GM19397 (cell line): ENCODE measurements around the gene CEP57L1.
"Not testable (repeated sequence)": the region's sequence is repeated elsewhere in the genome, so short reads cannot be mapped to it uniquely, and the experiment has no call there.

Source experiments
- ATAC-seq: cut with Tn5 transposase; IDR thresholded peaks from one replicate; pipeline ENCODE4 v1.9.1; 2021; ENCODE audit warnings: mild to moderate bottlenecking, moderate library complexity; ENCODE audit not compliant: unreplicated experiment

CEP57L1 gene

DNA sequence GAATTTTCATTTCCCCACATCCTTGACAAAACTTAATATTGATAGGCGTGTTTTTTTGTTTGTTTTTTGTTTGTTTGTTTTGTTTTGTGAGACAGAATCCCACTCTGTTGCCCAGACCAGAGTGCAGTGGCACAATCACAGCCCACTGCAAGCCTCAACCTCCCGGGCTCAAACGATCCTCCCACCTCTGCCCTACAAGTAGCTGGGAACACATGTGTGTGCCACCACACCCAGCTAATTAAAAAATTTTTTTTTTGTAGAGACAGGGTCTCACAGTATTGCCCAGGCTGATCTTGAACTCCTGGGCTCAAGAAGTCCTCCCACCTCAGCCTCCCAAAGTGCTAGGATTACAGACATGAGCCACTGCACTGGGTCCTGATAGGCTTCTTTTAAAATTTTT is 9.2 kb downstream of the CEP57L1 start:
- no peak for ATAC-seq

DNA sequence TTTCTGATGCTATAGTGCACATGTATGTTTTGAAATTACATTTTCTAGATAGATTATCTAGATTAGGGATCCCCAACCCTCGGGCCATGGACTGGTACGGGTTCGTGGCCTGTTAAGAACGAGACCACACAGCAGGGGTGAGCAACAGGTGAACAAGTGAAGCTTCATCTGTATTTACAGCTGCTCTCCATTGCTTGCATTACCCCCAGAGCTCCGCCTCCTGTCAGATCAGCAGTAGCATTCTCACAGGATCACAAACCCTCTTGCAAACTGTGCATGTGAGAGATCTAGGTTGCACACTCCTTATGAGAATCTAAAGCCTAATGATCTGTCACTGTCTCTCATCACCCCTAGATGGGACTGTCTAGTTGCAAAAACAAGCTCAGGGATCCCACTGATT is 10.4 kb downstream of the CEP57L1 start:
- ATAC-seq = no peak

- ATAC-seq = not testable (repeated sequence)
Observed at GRCh38 chr6:109109663-109110062, 14.4 kb downstream of the CEP57L1 start.

DNA sequence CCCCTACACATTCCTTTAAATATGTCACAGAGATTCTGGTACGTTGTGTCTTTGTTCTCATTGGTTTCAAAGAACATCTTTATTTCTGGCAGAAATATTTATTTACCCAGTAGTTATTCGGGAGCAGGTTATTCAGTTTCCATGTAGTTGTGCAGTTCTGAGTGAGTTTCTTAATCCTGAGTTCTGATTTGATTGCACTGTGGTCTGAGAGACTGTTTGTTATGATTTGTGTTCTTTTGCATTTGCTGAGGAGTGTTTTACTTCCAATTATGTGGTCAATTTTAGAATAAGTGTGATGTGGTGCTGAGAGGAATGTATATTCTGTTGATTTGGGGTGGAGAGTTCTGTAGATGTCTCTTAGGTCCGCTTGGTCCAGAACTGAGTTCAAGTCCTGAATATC is 17.4 kb downstream of the CEP57L1 start:
- not testable (repeated sequence) for ATAC-seq

DNA sequence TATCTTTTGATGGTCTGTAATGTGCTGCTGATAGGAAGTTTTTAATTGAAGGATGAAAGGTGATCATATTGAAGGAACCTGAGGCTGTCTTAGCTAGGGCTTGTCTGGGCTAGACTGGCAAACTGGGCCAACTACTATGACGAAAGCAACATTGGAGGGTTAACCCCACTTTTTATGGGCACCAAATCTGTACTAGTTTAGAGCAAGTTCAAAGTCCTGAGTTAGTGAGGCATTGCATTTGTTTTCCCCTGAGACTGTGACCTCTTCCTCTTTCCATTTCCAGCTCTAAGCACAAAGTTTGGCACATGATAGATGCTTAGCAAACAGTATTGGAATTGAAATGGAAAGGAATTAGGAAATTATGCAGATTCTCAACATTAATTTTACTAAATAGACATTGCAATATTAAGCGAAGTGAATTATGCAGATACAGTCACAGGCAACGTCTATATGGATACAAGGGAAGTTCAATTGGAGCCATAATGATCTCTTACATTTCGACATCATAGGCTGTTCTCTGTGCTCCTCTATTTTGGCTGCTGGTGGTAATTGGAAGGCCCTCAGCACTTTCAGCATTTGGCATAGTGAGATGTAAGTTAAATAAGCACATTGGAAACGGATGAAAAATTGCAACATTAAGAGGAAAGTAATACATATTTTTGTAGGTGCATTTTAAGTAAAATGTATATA is 22.2 kb downstream of the CEP57L1 start:
- ATAC-seq = peak; percentile 68

DNA sequence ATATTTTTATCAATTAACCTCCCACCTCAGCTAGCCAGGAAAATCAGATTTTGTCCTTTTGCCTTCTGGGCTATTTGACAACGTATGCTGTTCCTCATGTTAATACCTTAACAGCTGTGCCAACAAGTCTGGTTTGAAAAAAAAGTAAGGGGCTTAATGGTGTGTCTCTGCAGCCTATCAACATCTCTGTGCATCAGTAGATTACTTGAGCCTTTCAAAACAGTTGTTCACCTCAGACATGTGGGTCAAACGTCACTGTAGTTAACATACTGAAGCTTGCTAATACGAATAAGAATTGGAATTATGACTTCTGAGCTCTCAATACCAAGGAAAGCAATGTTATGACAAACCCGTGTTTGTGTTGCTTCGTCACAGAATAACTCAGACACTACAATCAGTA is 23.0 kb downstream of the CEP57L1 start:
- no peak for ATAC-seq

DNA sequence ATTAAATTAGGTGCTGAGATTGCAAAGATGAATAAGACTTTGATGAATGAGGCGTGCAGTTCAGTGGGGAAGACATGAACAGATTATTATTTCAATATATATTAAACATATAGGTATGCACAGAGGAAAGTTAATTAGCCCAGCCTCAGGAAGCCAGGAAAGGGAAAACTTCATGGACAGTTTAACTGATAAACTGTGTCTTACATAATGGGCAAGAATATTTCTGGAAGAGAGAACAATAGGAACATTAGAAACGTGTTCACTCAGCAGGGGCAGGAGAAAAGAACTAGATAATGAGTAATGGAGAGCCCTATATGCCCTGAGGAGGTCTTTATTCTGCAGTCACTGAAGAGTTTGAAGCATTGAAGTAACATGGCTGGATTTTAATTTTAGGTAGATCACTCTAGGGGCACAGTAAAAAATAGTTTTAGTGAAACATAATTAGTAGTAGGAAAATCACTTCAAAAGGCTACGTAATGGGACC is 23.6 kb downstream of the CEP57L1 start:
- no peak for ATAC-seq

GRCh38 chr6:109121411-109121810 is 26.1 kb downstream of the CEP57L1 start:
- no peak for ATAC-seq

DNA sequence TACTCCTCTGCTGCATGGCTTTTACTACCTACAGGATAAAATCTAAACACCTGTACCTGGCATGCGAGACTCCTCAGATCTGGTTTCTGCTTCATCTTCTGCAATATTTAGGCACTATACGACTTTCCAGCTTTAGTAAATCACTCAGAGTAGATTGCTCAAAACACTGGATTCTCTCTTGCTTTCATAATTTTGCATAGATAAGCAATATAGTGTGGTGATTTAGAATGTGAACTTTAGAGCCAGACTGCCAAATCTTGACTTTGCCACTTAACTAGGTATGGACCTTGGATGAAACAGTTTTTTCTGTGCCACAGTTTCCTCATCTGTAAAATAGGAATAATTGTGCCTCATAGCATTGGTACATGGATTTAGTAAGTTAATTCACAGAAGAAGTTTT is 28.9 kb downstream of the CEP57L1 start:
- no peak for ATAC-seq

DNA sequence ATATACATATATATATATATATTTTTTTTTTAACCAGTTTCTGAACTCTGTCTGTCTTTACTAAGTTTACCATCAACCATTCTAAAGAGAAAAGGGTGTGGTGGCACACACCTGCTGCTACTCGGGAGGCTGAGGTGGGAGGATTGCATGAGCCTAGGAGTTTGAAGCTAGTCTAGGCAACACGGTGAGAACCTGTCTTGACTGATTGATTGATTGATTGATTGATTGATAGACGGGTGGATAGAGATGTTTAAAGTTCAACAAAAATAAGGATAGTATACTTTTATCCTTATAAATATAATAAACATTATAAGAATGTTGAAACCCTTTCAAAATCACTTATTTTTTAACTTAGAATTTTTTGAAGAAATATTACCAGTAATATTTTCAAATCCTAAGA is 30.2 kb downstream of the CEP57L1 start:
- ATAC-seq = no peak

GRCh38 chr6:109130065-109130464 is 34.8 kb downstream of the CEP57L1 start:
- ATAC-seq = no peak

GRCh38 chr6:109135600-109135999 is 40.3 kb downstream of the CEP57L1 start:
- ATAC-seq = not testable (repeated sequence)

DNA sequence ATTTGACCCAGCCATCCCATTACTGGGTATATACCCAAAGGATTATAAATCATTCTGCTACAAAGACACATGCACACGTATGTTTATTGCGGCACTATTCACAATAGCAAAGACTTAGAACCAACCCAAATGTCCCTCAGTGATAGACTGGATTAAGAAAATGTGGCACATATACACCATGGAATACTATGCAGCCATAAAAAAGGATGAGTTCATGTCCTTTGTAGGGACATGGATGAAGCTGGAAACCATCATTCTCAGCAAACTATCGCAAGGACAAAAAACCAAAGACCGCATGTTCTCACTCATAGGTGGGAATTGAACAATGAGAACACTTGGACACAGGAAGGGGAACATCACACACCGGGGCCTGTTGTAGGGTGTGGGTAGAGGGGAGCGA is 40.7 kb downstream of the CEP57L1 start:
- not testable (repeated sequence) for ATAC-seq

DNA sequence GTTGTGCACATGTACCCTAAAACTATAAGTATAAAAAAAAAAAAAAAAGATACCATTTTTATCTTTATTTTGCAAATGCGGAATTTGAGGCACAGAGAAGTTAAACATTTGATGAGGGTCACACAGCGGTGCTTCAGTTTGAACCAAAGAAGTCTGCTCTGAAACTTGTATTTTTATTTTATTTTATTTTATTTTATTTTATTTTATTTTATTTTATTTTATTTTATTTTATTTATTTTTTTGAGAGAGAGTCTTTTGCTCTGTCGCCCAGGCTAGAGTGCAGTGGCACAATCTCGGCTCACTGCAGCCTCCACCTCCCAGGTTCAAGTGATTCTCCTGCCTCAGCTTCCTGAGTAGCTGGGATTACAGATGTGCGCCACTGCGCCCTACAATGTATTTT is 41.2 kb downstream of the CEP57L1 start:
- not testable (repeated sequence) for ATAC-seq

GRCh38 chr6:109139109-109139508 is 43.8 kb downstream of the CEP57L1 start:
- no peak for ATAC-seq

- not testable (repeated sequence) for ATAC-seq
Observed at GRCh38 chr6:109142067-109142466, 46.8 kb downstream of the CEP57L1 start.

GRCh38 chr6:109143191-109143590 is 47.9 kb downstream of the CEP57L1 start:
- ATAC-seq = no peak

GRCh38 chr6:109148251-109148650 is 52.9 kb downstream of the CEP57L1 start:
- ATAC-seq = not testable (repeated sequence)

- not testable (repeated sequence) for ATAC-seq
Observed at GRCh38 chr6:109148716-109149115, 53.4 kb downstream of the CEP57L1 start.

- no peak for ATAC-seq
Observed at GRCh38 chr6:109153752-109154151, 58.4 kb downstream of the CEP57L1 start.

DNA sequence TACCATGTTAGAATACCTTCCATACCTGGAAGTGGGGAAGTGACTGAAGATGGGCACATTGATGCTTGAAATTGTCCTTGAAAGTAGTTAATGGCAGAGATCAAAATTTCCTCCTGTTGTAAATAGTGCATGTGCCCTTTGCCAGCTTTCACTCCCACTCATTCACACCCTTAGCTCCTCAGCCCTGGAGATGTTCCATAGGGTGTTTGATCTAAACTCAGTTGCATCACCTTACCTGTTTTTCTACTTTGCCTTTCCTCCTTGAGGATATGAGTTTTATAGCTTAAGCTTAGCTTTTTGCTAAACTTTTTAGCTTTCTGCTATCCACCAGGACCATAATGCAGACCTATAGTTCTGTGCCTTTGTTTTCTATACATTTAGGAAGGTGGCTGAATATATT is 69.0 kb downstream of the CEP57L1 start:
- no peak for ATAC-seq

DNA sequence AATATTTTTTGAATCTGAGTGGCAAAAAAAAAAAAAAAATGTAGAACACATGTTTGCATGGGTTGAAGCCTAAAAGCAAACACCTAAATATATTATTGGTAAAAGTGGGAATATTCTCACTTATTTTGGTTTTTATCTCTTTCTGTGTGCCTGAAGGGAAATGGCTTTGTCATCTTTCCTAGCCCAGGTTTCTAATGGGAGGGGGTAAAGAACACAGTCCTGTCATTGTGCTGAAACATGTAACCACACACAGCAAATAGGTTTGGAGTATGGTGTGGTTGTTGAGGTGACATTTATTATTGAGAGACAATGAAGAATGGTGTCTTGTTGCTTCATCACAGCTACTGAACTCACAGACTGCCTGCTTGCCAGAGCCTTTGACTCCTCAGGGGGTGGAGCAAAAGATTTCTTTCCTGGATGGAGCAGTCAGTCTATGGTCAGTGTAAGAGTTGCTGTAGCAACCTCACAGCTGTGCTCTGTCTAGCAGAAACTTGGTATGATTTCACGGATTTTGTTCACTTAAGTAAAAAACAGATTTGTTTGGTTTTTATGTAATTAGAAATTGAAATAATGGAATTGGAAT is 70.2 kb downstream of the CEP57L1 start:
- no peak for ATAC-seq

DNA sequence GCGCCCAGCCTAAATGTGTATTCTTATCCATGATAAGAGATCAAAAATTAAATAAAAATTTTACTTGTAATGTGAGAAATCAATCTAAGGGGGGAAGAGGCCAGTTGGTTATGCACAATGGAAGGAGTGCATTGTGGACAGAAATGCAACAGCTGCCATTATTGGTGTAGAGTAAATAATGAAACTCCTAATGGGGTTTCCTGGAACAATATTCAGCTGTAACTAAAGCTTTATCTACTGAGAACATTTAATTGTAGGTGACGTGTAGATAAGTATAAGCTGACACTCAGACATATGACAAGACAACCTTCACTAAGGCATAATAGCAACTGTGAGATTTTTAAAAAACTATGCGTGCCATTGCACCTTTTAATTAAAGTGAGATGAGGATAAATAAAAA is 71.4 kb downstream of the CEP57L1 start:
- no peak for ATAC-seq
